BE2C (cell line): ENCODE data around the gene C19orf25.
"Not testable (repeated sequence)": the region's sequence is repeated elsewhere in the genome, so short reads cannot be mapped to it uniquely, and the experiment has no call there.

Experiments
- DNase-seq: peaks from one replicate; pipeline ENCODE4 v3.0.0-alpha.2; 2020
- H3K27me3 ChIP-seq: fragments of 250-450 bp; sonication (Bioruptor Pico); 2 replicates; pipeline ENCODE4 v1.5.1; 2020; ENCODE audit warnings: mild to moderate bottlenecking
- H3K36me3 ChIP-seq: fragments of 250-450 bp; sonication (Bioruptor Pico); 2 replicates; pipeline ENCODE4 v1.5.1; 2020; ENCODE audit warnings: mild to moderate bottlenecking
- H3K4me1 ChIP-seq: fragments of 250-450 bp; sonication (Bioruptor Pico); 2 replicates; pipeline ENCODE4 v1.5.1; 2020
- H3K4me3 ChIP-seq: 2 replicates; pipeline ENCODE4 v1.5.1; 2011; ENCODE audit warnings: low read depth, low read length
- H3K9me3 ChIP-seq: fragments of 250-450 bp; sonication (Bioruptor Pico); 2 replicates; pipeline ENCODE4 v1.5.1; 2020
- CTCF ChIP-seq: IDR thresholded peaks from 2 replicates; pipeline ENCODE4 v1.5.1; 2012; ENCODE audit warnings: mild to moderate bottlenecking, low read depth, low read length

The C19orf25 gene

GRCh38 chr19:1440418-1440801, 38.6 kb downstream of the C19orf25 start:
- no peak for DNase-seq
- TF ChIP-seq CTCF, result no peak
- Histone ChIP-seq H3K36me3 (peaks cover 39% of the 10 kb centered on the region), H3K4me3 (peak overlapping the region; percentile 72), H3K9me3 (no peaks in the 10 kb centered on the region), H3K27me3 (no peaks in the 10 kb centered on the region), H3K4me1 (peaks cover 3% of the 10 kb centered on the region)

- Histone ChIP-seq H3K4me3 (peak overlapping the region; percentile 72), H3K36me3 (peaks cover 45% of the 10 kb centered on the region)
- not testable (repeated sequence) for H3K27me3 ChIP-seq, DNase-seq, H3K9me3 ChIP-seq, H3K4me1 ChIP-seq
Observed at GRCh38 chr19:1439525-1440417, 39.2 kb downstream of the C19orf25 start.

GRCh38 chr19:1438933-1439354, 40.1 kb downstream of the C19orf25 start:
- Histone ChIP-seq H3K4me3 (peak overlapping the region; percentile 72), H3K36me3 (peaks cover 52% of the 10 kb centered on the region), H3K9me3 (no peaks in the 10 kb centered on the region), H3K4me1 (peaks cover 3% of the 10 kb centered on the region), H3K27me3 (no peaks in the 10 kb centered on the region)
- DNase-seq, result no peak
- no peak for TF ChIP-seq CTCF

GRCh38 chr19:1438035-1438932, 40.7 kb downstream of the C19orf25 start, which contains the start of gene RPS15:
TSS of gene RPS15 (plus strand) at chr19:1438396. CDS start at chr19:1438426, 30 bp downstream.
- DNase-seq, result peak; percentile 95
- Histone ChIP-seq H3K36me3 (peaks cover 59% of the 10 kb centered on the region), H3K27me3 (no peaks in the 10 kb centered on the region), H3K9me3 (no peaks in the 10 kb centered on the region), H3K4me3 (peak within 1 kb of the TSS; percentile 72), H3K4me1 (peaks cover 3% of the 10 kb centered on the region)
- peak; percentile 84 for TF ChIP-seq CTCF

GRCh38 chr19:1437609-1438008, 41.4 kb downstream of the C19orf25 start:
- no peak for TF ChIP-seq CTCF
- H3K4me3 ChIP-seq, result no peak overlapping the region
- H3K36me3 ChIP-seq, result peaks cover 64% of the 10 kb centered on the region

GRCh38 chr19:1435378-1435989, 43.5 kb downstream of the C19orf25 start:
- H3K4me1 ChIP-seq, result peaks cover 3% of the 10 kb centered on the region
- TF ChIP-seq CTCF, result no peak
- H3K27me3 ChIP-seq, result no peaks in the 10 kb centered on the region
- no peak overlapping the region for H3K4me3 ChIP-seq
- H3K9me3 ChIP-seq, result no peaks in the 10 kb centered on the region
- peaks cover 65% of the 10 kb centered on the region for H3K36me3 ChIP-seq
- no peak for DNase-seq

More at GRCh38 chr19:1437609-1438008, 41.4 kb downstream of the C19orf25 start:
- DNase-seq, result no peak
- H3K9me3 ChIP-seq, result no peaks in the 10 kb centered on the region
- H3K27me3 ChIP-seq, result no peaks in the 10 kb centered on the region
- H3K4me1 ChIP-seq, result peaks cover 3% of the 10 kb centered on the region
